T-helper 1 cell treated with Interleukin-12 subunit alpha and Interleukin-12 subunit beta and Interleukin-4 antibody, amounts not matched to agents 30 ng/mL and 1 ng/mL, for 36 hours (primary cell): ENCODE results near the gene ARMC10. TPM values are rescaled to one million over a fixed set of nuclear protein-coding genes. Genes with fewer than 3 reads are reported as not detected.
"Not testable (repeated sequence)": the region's sequence is repeated elsewhere in the genome, so short reads cannot be mapped to it uniquely, and the experiment has no call there.

Source experiments
- intact Hi-C: fragments of 100-400 bp; cut with micrococcal nuclease; formaldehyde crosslinking; loops from one replicate; pipeline ENCODE4 v1.15.1; 2024
- total RNA-seq: library from RNA; stranded (reverse); gene quantifications from 2 replicates; pipeline ENCODE4 v1.2.3, GENCODE V29; 2022

ARMC10 gene
- total RNA-seq, 1 donor from 2014 or later: 35.2 TPM

DNA sequence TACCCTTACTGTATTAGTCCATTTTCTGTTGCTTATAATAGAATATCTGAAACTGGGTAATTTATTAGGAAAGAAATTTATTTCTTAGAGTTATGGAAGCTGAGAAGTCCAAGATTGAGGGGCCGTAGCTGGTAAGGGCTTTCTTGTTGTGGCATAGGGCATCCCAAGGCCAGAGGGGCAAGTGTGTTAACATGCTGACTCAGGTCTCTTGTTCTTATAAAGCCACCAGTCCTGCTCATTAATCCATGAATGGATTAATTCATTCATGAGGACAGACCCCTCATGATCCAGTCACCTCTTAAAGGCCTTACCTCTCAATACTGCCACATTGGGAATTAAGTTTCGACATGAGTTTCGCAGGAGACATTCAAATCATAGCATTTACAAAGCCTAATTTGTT lies 2.4 kb downstream of the ARMC10 start:
- intact Hi-C loops: no loop called here

DNA sequence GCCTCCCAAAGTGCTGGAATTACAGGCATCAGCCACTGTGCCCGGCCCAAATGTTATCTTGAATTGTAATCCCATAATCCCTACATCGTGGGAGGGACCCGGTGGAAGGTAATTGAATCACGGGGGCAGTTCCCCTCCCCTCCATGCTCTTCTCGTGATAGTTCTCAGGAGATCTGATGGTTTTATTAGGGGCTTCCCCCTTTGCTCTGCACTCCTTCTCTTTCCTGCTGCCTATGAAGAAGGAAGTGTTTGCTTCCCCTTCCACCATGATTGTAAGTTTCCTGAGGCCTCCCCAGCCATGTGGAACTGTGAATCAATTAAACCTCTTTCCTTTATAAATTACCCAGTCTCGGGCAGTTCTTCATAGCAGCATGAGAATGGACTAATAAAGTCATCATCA lies 3.3 kb downstream of the ARMC10 start:
- intact Hi-C loops: not testable (repeated sequence)

DNA sequence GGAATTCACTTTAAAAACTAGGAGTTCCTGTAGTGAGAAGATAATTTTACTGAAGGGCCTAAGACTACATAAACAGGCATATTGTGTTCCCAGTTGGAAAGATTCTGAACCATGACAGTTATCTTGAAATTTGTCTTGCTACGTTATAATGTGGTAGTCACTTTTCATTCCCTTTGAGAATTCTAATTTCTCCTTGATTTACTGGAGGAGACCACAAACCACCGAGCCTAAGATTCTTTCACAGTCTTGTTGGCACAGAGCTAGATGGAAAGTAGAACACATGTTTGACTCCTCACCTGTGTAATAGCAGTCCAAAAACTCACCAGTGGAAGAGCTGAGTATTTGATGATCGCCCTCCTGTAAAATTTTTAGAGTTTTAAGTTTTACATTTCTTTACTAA lies 4.9 kb downstream of the ARMC10 start:
- intact Hi-C loops: no loop called here

DNA sequence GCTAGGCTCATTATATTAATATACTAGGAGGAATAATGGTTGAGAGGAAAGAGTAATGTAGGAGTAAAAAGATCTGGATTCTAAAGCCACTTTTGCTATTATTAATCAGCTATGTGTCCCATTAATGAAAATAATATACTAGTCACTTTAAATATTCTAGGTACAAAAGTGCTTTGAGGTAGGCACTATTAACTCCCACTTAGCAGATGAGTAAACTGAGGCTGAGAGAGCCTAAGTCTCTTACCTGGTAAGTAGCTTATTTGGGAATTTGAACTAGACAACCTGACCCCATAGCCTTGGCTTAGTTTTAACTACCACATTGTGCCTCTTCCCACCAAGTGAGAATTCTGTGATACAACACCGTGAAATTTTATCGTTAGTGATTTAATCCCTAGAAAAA lies 6.0 kb downstream of the ARMC10 start:
- intact Hi-C loops: no loop called here

DNA sequence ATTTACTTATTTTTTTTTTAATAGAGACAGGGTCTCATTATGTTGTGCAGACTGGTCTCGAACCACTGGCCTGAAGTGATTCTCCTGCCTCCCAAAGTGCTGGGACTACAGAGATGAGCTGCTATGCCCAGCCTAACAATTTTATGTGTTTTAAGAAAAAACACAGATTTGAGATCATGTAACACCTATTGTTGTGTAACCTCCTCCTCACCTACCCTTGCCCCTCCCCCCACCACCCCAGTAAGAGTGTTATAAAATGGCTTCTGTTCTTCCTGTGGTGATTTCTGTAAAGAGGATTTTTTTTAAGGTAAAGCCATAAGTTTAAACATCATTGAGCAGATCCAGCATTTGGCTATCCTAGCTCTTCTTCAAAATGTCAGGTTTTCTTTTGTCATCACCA lies 7.6 kb downstream of the ARMC10 start:
- intact Hi-C loops: no loop called here

DNA sequence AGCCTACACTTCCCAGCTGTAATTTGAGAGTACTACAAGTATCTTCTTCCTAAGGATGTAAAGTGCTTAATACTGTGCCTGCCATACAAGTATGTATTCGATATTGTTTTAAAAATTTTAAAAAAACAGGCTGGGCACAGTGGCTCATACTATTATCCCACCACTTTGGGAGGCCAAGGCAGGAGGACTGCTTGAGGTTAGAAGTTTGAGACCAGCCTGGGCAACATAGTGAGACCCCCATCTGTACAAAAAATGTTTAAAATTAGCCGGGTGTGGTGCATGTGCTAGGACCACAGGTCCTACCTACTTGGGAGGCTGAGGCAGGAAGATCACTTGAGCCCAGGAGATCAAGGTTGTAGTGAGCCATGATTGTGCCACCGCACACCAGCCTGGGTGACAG lies 8.3 kb downstream of the ARMC10 start:
- intact Hi-C loops: no loop called here

DNA sequence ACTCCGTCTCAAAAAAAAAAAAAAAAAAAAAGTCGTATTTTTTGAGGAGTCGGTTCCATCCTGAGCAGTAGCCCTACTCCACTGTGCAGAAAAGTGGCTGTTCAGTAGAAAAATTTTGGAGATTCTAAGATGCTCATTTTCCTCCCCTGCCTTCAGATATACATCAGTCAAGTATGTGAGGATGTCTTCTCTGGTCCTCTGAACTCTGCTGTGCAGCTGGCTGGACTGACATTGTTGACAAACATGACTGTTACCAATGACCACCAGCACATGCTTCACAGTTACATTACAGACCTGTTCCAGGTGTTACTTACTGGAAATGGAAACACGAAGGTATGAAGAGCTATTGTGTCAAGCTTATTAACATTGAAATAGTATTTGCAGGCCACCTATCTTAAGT lies 17.4 kb downstream of the ARMC10 start:
- intact Hi-C loops: not testable (repeated sequence)

DNA sequence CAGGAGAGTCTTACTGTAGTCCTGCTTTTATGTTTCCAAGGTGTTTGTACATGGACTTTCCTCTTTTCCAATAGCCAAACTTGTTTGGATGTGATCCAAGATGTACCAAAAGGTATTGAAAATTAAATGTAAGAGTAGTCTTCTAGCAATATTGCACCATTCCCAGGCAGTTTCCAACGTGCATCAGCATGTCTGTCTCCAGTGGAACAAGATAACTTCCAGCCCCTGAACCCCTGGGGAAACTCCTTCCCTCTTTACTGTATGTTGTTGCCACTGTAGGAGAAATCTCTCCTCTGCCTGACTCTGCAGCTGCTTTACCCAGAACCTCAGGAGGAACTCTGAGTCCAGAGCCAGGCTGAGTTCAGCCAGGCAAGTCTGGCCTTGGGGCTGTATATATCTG lies 18.5 kb downstream of the ARMC10 start:
- intact Hi-C loops: no loop called here

DNA sequence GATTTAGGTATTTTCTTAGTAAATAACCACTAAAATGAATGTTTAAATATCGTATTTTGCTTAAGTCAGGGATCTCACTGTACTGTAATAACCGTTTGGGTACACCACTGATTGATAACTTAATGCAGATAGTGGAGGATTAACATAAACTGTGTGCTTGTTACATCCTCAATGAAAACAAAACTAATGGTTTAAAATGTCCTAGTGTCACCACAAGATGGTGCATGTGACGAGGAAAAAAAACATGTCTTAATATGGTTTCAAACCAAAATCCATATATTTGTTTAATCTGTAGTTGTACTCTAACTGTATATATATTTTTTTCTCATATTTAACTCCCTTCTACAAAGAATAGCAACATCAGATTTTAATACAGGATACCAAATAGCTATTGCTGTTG lies 19.2 kb downstream of the ARMC10 start:
- intact Hi-C loops: no loop called here

DNA sequence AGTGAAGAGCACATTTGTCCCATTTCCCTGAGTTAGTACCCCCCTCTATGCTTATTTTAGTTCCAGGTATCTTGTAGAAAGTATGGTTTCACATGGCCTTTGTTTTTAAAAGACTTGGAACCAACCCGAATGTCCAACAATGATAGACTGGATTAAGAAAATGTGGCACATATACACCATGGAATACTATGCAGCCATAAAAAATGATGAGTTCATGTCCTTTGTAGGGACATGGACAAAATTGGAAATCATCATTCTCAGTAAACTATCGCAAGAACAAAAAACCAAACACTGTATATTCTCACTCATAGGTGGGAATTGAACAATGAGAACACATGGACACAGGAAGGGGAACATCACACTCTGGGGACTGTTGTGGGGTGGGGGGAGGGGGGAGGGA lies 20.6 kb downstream of the ARMC10 start:
- intact Hi-C loops: not testable (repeated sequence)

DNA sequence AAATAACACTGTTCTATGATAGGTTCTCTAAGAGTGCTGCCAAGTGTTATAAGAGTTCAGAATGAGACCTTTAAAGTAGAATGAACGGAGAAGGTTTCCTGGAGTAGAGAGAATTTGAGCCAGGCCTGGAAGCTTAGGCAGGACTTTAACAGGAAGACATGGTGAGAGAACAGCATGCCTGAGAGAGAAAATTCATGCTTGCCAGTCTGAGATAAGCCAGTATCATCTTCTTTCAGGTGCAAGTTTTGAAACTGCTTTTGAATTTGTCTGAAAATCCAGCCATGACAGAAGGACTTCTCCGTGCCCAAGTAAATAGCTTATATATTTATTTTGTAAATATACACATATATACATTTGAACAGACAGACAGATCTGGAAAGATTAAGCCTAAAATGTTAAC lies 22.1 kb downstream of the ARMC10 start:
- intact Hi-C loops: no loop called here

DNA sequence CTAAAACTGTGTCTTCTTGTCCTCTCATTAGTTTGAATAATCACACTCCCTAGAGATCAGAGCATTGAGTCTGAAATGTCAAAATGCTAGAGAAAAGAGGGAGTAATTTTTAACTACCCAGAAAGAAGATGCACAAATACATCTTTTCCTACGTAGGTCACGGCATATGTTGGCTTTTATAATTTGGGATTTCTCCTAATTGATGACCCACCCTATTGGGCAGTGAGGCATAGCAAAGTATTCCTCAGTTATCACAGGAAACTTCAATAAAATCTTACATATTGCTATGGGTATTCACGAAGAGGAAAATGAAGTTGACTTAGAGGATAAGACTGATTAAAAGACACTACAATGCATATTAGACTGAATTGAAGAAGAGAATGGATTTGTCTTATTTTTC lies 25.4 kb downstream of the ARMC10 start:
- intact Hi-C loops: no loop called here

DNA sequence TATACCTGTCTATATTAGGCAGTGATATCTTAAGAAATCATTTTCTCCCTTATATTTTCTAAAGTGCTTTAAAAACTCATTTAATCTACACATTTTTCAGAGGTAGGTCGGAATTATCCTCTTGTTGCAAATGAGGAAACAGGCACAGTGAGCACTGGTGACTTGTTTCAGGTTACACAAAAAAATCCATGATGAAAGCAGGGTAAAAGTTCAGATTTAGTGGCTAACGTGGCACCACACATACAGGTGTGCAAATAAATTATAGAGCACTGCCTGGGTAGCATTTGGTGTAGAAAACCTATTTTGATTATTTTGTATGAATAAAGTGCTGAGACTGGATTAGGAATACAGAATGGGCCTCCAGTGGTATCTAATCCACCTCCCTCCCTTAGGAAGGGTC lies 26.6 kb downstream of the ARMC10 start:
- intact Hi-C loops: no loop called here

DNA sequence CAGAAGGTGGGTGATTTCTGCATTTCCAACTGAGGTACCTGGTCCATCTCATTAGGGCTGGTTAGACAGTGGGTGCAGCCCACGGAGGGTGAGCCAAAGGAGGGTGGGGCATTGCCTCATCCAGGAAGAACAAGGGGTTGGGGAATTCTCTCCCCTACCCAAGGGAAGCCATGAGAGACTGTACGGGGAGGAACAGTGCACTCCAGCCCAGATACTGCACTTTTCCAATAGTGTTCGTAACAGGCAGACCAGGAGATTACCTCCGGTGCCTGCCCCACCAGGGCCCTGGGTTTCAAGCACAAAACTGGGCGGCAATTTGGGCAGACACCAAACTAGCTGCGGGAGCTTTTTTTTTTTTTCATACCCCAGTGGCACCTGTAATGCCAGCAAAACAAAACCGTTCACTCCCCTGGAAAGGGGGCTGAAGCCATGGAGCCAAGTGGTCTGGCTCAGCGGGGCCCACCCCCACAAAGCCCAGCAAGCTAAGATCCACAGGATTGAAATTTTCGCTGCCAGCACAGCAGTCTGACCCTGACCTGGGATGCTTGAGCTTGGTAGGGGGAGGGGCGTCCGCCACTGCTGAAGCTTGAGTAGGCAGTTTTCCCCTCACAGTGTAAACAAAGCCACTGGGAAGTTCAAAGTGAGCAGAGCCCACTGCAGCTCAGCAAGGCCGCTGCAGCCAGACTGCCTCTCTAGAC lies 31.2 kb downstream of the ARMC10 start:
- intact Hi-C loops: no loop called here

DNA sequence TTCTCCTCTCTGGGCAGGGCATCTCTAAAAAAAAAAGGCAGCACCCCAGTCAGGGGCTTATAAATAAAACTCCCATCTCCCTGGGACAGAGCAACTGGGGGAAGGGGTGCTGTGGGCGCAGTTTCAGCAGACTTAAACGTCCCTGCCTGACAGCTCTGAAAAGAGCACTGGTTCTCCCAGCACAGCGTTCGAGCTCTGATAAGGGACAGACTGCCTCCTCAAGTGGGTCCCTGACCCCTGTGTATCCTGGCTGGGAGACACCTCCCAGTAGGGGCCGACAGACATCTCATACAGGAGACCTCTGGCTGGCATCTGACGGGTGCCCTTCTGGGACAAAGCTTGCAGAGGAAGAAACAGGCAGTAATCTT lies 31.7 kb downstream of the ARMC10 start:
- intact Hi-C loops: not testable (repeated sequence)

DNA sequence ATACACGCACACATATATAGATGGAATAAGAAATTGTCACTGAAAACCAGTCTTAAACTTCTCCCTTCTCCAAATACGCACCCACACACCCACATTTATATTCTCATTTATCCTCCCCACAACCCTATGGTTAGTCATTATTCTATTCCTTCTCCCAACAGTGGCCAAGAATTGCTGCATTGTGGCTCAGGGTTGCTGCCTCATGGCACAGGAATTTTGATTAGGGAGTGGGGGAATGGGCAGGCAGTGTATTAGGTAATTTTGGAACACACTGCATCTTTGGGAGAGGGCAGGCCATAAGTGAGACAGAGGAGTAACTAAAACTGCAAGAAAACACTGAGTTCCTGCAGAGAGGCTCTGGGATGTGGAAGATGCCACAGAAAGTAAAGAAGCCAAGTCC lies 38.2 kb downstream of the ARMC10 start:
- intact Hi-C loops: loop anchor here (5.0 kb wide), 1 partner anchor 34 kb away; the partner anchor contains the start of gene NAPEPLD

DNA sequence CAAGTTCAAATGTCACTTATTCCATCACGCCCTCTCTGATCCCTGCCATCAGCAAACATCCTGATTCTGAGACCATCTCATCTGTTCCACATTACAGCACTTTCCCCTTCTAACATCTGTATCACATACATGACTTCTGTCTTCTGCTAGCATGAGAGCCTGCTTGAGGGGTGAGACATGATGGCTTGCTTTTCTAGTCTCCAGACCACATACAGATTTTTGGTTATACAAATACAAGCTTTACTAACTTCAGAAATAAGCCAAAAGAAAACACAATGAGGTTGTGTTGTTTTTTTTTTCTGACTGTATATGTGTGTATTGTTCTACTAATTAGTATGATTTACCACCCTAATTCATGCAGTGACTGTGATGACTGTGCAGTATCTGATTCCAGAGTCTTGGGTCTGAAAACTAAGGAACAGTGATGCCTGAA lies 39.7 kb downstream of the ARMC10 start:
- intact Hi-C loops: loop anchor here (5.0 kb wide), 1 partner anchor 33 kb away; the partner anchor contains the start of gene NAPEPLD

DNA sequence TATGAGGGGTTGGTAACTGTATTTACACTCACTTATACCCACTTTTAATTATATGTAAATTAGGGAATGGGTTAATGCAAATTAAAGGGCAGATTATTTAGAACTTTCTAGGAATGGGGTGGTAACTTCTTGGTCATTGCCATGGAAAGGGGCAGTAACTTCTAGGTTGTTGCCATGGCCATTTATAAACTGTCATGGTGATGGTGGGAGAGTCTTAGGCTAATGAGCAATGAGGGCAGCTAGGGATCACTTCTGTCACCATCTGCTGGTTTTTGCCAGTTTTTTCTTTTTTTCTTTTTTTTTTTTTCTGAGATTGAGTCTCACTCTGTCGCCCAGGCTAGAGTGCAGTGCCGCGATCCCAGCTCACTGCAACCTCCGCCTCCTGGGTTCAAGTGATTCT lies 40.8 kb downstream of the ARMC10 start:
- intact Hi-C loops: no loop called here

DNA sequence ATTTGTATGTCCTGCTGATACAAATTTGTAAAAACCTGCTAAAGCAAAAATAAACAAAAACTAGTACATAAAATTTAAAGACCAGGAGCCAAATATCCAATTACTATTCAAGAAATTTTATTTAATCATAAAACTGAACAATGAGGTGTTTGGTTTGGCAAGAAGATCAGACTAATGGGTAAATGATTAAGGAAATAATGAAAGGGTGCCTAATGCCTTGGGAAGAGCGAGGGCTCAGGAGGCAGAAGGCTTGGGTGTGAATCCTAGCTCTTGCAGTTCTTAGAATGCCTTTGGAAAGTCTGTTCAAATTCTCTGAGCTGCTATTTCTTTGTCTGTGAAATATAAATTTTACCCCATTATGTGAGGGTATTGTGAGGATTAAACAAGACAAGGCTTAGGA lies 41.6 kb downstream of the ARMC10 start:
- intact Hi-C loops: no loop called here

DNA sequence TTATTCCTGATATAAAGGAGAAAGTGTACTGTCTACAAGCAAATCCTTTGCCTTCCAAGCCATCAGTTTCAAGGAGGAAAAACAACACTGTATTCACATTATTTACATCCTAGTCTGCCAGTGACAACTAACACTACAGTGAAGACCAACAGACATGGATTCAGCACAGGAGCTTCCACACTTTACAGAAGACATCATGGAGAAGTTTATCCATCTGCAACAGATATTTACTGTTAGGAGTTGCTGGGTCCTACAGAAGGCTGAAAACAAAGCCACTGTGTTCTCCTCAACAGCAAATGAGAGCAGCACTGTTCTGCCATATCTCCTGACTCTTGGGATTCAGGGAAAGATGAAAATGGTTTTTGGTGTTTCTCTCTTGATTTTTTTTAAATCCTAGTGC lies 42.1 kb downstream of the ARMC10 start:
- intact Hi-C loops: no loop called here

DNA sequence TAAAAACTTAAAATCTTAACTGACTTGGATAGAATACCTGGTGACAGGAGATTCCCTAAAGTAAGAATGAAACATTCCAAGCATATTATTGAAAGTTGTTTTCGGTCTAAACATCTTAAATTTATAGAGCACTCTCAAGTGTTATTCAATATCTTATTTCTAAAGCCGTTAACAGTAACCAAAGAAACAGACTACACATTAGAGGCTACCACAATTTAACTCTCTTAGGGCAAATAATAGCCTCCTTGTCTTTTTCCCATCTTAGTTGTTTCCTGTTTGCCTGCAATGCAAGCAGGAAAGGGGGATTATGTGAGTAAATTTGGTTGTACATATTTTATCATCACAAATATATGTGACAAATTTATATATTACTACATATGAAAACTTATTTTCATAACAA lies 42.5 kb downstream of the ARMC10 start:
- intact Hi-C loops: no loop called here

DNA sequence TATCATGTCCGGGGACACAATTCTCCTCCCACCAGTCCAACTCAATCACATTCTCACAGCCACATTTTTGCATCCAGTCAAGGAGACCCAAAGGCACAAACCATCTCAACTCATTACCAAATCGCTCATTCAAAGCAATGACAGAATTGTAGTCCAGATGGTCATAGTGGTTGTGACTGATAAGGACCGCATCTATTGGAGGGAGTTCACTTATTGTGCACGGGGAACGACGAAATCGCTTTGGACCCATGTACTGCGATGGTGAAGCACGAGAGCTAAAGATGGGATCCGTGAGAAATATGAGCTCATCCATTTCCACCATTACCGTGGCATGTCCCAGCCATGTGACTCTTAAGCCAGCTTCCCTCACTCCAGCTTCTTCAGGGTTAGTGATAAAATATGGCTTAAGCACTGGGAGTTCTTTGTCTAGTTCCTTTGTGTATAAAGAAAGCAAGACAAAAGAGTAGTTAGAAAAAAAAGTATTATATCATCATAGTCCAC lies 44.9 kb downstream of the ARMC10 start:
- intact Hi-C loops: no loop called here

DNA sequence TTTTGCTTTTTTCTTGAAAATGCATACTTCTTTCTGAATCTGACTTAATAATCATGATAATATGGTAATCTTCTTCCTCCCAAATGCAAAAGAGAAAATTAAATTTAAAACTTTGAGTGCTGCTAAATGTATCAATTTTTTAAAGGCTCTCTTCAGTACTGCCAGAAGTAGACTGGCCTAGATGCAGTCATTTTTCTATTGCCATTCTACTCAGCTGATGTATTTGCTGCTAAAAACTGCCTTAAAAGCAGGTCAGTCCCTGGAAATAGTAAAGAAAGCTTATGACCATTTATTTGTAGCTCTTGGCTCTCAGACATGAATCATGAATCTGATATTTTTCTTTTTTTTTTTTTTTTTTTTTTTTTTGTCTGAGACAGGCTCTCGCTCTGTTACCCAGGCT lies 45.4 kb downstream of the ARMC10 start:
- intact Hi-C loops: no loop called here

DNA sequence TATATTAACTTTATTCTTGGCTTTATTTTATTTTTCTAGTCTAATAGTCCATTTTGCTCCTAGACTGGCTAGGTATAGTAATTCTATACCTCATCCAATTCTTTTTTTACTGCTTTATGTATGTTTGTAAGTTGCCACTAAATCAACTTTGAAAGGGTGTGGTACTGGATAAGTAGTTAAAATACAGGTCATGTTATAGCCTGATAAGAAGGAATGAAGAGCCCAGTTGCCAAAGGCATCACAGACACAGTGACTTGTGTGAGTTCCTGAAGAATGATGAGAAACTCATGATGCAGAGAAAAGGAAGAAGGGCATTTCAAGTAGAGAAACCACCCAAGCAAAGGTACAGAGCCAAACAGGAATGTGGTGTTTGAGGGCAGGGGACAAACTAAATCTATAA lies 46.7 kb downstream of the ARMC10 start:
- intact Hi-C loops: no loop called here
